Natural killer cell (primary cell): Measurements from ENCODE around the gene ESYT2. TPM values are rescaled to one million over a fixed set of nuclear protein-coding genes. Genes with fewer than 3 reads are reported as not detected.

ENCODE experiments used
- ATAC-seq, 3 donors: fragments of 150-1000 bp in 2 of 3; fragments of 200-7000 bp in 1 of 3; cut with Tn5 transposase; 1 replicate in 1 of 3; 2 replicates in 2 of 3; pipeline ENCODE4 v1.10.0; 2021; ENCODE audit warnings: mild to moderate bottlenecking in 2 of 3, moderate library complexity in 2 of 3
- DNase-seq, 2 donors: peaks; one replicate each; pipeline versions ENCODE4 v3.0.0 to v3.0.0-alpha.2; 2013 to 2021; ENCODE audit warnings: mixed read lengths in 1 of 2
- H3K27ac ChIP-seq: one replicate; pipeline ENCODE4 v1.5.1; 2013; ENCODE audit warnings: mild to moderate bottlenecking, low read length
- H3K27me3 ChIP-seq: one replicate; pipeline ENCODE4 v1.6.1; 2013; ENCODE audit warnings: low read length; ENCODE audit not compliant: control insufficient read depth, insufficient read depth
- H3K36me3 ChIP-seq: one replicate; pipeline ENCODE4 v1.6.1; 2013; ENCODE audit warnings: low read length; ENCODE audit not compliant: control insufficient read depth, insufficient read depth
- H3K4me1 ChIP-seq: one replicate; pipeline ENCODE4 v1.6.1; 2013; ENCODE audit warnings: low read length; ENCODE audit not compliant: control insufficient read depth, insufficient read depth
- H3K4me3 ChIP-seq: one replicate; pipeline ENCODE4 v1.5.1; 2013; ENCODE audit warnings: low read length
- H3K9me3 ChIP-seq: one replicate; pipeline ENCODE4 v1.6.1; 2013; ENCODE audit warnings: low read length; ENCODE audit not compliant: control insufficient read depth, insufficient read depth
- H3K27ac Mint-ChIP-seq, 2 donors: one replicate each; pipeline ENCODE4 v1.8.0; 2022; ENCODE audit warnings: mild to moderate bottlenecking in 2 of 2, mixed read lengths in 2 of 2, moderate library complexity in 1 of 2
- H3K27me3 Mint-ChIP-seq, 2 donors: one replicate each; pipeline ENCODE4 v1.8.0; 2022; ENCODE audit warnings: low read depth in 2 of 2, mixed read lengths in 2 of 2
- H3K36me3 Mint-ChIP-seq: one replicate; pipeline ENCODE4 v1.8.0; 2022; ENCODE audit warnings: mixed read lengths
- H3K4me1 Mint-ChIP-seq, 2 donors: one replicate each; pipeline ENCODE4 v1.8.0; 2022; ENCODE audit warnings: mixed read lengths in 2 of 2
- H3K4me3 Mint-ChIP-seq: one replicate; pipeline ENCODE4 v1.8.0; 2022; ENCODE audit warnings: mild to moderate bottlenecking, moderate library complexity, mixed read lengths
- H3K9me3 Mint-ChIP-seq, 2 donors: one replicate each; pipeline ENCODE4 v1.8.0; 2022; ENCODE audit warnings: mixed read lengths in 2 of 2
- WGBS: methylation state at CpG from one replicate; pipeline ENCODE4 v1.1.7; 2013; ENCODE audit warnings: missing lambda C conversion rate; ENCODE audit not compliant: insufficient coverage; 5-methylcytosine and 5-hydroxymethylcytosine counted together
- intact Hi-C: fragments of 100-400 bp; cut with micrococcal nuclease; formaldehyde crosslinking; loops from one replicate; pipeline ENCODE4 v1.14.2; 2022
- total RNA-seq, 4 donors: library from RNA; stranded (reverse); fragments of 120-200 nt in 1 of 4; gene quantifications; one replicate each; pipeline versions ENCODE4 v1.2.3 to v1.2.4, GENCODE V29; 2013 to 2022
- TF ChIP-seq, protein P1 (sequence below): fragments of 200-600 bp; IDR thresholded peaks from one replicate; pipeline ENCODE4 v1.8.0; 2022; ENCODE audit warnings: antibody characterized with exemption

The ESYT2 gene
- total RNA-seq, 3 donors from 2014 or later (not counting 1 experiment from before 2014, with no cell fraction given): 137 to 163 (median 160) TPM

DNA sequence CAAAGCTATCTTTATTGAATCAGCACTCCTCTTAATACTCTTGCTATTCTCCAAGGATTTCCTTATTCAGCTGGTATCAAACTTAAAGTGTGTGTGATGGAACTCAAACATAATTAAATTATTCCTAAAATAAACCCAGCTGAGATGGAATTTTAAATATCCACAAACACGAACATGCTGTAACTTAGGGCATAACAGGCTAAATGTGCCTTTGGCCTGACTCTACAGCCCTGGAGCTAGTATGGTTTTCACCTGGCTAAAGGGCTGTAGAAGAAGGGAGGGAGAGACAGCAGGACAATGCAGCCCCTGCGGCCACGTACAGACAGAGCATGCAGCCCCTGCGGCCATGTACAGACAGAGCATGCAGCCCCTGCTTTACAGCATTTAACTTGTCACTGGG is 34.0 kb downstream of the ESYT2 start:
- no peaks in the 10 kb centered on the region for H3K27me3 Mint-ChIP-seq
- Histone ChIP-seq H3K9me3 (no peaks in the 10 kb centered on the region), H3K27me3 (no peaks in the 10 kb centered on the region), H3K36me3 (peaks cover 60% of the 10 kb centered on the region), H3K27ac (no peak overlapping the region), H3K4me1 (no peaks in the 10 kb centered on the region), H3K4me3 (no peak overlapping the region)
- H3K9me3 Mint-ChIP-seq: no peaks in the 10 kb centered on the region
- TF ChIP-seq, protein P1, sequence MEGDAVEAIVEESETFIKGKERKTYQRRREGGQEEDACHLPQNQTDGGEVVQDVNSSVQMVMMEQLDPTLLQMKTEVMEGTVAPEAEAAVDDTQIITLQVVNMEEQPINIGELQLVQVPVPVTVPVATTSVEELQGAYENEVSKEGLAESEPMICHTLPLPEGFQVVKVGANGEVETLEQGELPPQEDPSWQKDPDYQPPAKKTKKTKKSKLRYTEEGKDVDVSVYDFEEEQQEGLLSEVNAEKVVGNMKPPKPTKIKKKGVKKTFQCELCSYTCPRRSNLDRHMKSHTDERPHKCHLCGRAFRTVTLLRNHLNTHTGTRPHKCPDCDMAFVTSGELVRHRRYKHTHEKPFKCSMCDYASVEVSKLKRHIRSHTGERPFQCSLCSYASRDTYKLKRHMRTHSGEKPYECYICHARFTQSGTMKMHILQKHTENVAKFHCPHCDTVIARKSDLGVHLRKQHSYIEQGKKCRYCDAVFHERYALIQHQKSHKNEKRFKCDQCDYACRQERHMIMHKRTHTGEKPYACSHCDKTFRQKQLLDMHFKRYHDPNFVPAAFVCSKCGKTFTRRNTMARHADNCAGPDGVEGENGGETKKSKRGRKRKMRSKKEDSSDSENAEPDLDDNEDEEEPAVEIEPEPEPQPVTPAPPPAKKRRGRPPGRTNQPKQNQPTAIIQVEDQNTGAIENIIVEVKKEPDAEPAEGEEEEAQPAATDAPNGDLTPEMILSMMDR: no peak
- peaks cover 40% of the 10 kb centered on the region for H3K36me3 Mint-ChIP-seq
- intact Hi-C loops: no loop called here
- H3K27ac Mint-ChIP-seq: peak overlapping the region in 1 of 2 donors; percentile 57
- ATAC-seq: peak in 1 of 3 donors; percentile 9
- no peak overlapping the region for H3K4me3 Mint-ChIP-seq
- WGBS: 72% methylated on average over 4 of the region's 4 CpGs
- no peak for DNase-seq
- peaks cover 29 to 35% of the 10 kb centered on the region in 2 donors for H3K4me1 Mint-ChIP-seq

GRCh38 chr7:158791107-158791506 is 38.2 kb downstream of the ESYT2 start:
- no peak for DNase-seq
- Histone ChIP-seq H3K36me3 (peaks cover 74% of the 10 kb centered on the region), H3K27ac (no peak overlapping the region), H3K4me1 (no peaks in the 10 kb centered on the region), H3K4me3 (no peak overlapping the region), H3K27me3 (no peaks in the 10 kb centered on the region), H3K9me3 (no peaks in the 10 kb centered on the region)
- peaks cover 32% of the 10 kb centered on the region for H3K36me3 Mint-ChIP-seq
- TF ChIP-seq, protein P1: no peak
- H3K27me3 Mint-ChIP-seq: no peaks in the 10 kb centered on the region
- H3K4me1 Mint-ChIP-seq: peaks cover 14 to 17% of the 10 kb centered on the region in 2 donors
- H3K9me3 Mint-ChIP-seq: no peaks in the 10 kb centered on the region
- peak overlapping the region; percentile 0 for H3K4me3 Mint-ChIP-seq
- 98% methylated on average over 10 of the region's 10 CpGs for WGBS
- peak in 1 of 3 donors; percentile 10 for ATAC-seq
- intact Hi-C loops: loop anchor here (5.0 kb wide), 1 partner anchor 36 kb away; the partner anchor contains the start of gene ESYT2
- H3K27ac Mint-ChIP-seq: peak overlapping the region; percentile 3 to 49

DNA sequence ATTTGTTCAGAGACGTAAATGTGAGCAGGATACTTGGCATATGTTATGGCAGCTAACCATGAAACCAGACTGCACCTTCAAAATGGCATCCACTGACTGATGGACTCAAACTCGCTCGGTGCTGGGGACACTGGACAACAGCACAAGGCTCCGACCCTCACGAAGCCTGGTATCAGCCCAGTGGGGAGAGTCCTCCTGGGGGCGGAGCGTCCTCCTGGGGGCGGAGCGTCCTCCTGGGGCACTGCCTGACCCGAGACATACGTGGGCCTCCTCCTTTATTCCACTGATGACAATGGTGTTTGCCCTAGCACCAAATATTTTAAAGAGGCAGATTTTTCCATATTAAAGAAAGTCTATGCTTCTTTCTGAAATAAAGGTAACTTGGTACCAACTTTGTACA is 39.5 kb downstream of the ESYT2 start:
- Histone ChIP-seq H3K4me3 (no peak overlapping the region), H3K27ac (no peak overlapping the region), H3K36me3 (peaks cover 68% of the 10 kb centered on the region), H3K9me3 (no peaks in the 10 kb centered on the region), H3K27me3 (no peaks in the 10 kb centered on the region), H3K4me1 (no peaks in the 10 kb centered on the region)
- WGBS: 97% methylated on average over 11 of the region's 11 CpGs
- no peaks in the 10 kb centered on the region for H3K9me3 Mint-ChIP-seq
- H3K27me3 Mint-ChIP-seq: no peaks in the 10 kb centered on the region
- DNase-seq (no peak), ATAC-seq (peak in 1 of 3 donors; percentile 23)
- H3K27ac Mint-ChIP-seq: peak overlapping the region in 1 of 2 donors; percentile 14
- no peak overlapping the region for H3K4me3 Mint-ChIP-seq
- TF ChIP-seq, protein P1: no peak
- peaks cover 31% of the 10 kb centered on the region for H3K36me3 Mint-ChIP-seq
- intact Hi-C loops: loop anchor here (5.0 kb wide), 1 partner anchor 37 kb away; the partner anchor contains the start of gene ESYT2
- peaks cover 13 to 22% of the 10 kb centered on the region in 2 donors for H3K4me1 Mint-ChIP-seq

GRCh38 chr7:158786898-158787297 is 42.4 kb downstream of the ESYT2 start:
- Histone ChIP-seq H3K9me3 (no peaks in the 10 kb centered on the region), H3K27me3 (no peaks in the 10 kb centered on the region), H3K4me3 (no peak overlapping the region), H3K27ac (no peak overlapping the region), H3K36me3 (peaks cover 72% of the 10 kb centered on the region), H3K4me1 (peaks cover 9% of the 10 kb centered on the region)
- intact Hi-C loops: no loop called here
- Mint-ChIP-seq H3K27me3 (no peaks in the 10 kb centered on the region), H3K4me1 (peaks cover 0 to 16% of the 10 kb centered on the region in 2 donors), H3K4me3 (no peak overlapping the region), H3K27ac (peak overlapping the region; percentile 14 to 72), H3K36me3 (peaks cover 12% of the 10 kb centered on the region), H3K9me3 (no peaks in the 10 kb centered on the region)
- ATAC-seq (no peak), DNase-seq (no peak)
- TF ChIP-seq, protein P1: no peak
- 98% methylated on average over 6 of the region's 6 CpGs for WGBS
